K562 (cell line): ENCODE data around the gene DYRK1A. TPM values are rescaled to one million over a fixed set of nuclear protein-coding genes. Genes with fewer than 3 reads are reported as not detected.

Source experiments
- ATF7 ChIP-seq: fragments of 450-650 bp; IDR thresholded peaks from 2 replicates; pipeline ENCODE4 v1.7.1; 2014; ENCODE audit warnings: mild to moderate bottlenecking, moderate library complexity
- BRCA1 ChIP-seq, 2 experiments: fragments of 450-650 bp in 1 of 2; sonication (generic) in 1 of 2; formaldehyde crosslinking in 1 of 2; IDR thresholded peaks; 2 replicates each; pipeline versions ENCODE4 v1.5.0 to v1.6.1; 2017 to 2020; ENCODE audit warnings: mild to moderate bottlenecking in 1 of 2, missing genetic modification reagents in 1 of 2
- BRD4 ChIP-seq: fragments of 200-600 bp; sonication (generic); IDR thresholded peaks from 2 replicates; pipeline ENCODE4 v1.6.1; 2017; ENCODE audit warnings: inconsistent platforms
- BRF1 ChIP-seq: IDR thresholded peaks from 3 replicates; pipeline ENCODE4 v1.6.1; 2011; ENCODE audit warnings: borderline replicate concordance, mild to moderate bottlenecking; ENCODE audit not compliant: insufficient read length; ENCODE audit errors: extremely low read depth
- FOXJ2 ChIP-seq: fragments of 200-800 bp; sonication (Bioruptor generic); IDR thresholded peaks from 2 replicates; pipeline ENCODE4 v1.6.1; 2016; ENCODE audit warnings: missing genetic modification characterization, missing compliant biosample characterization
- FOXP4 ChIP-seq: sonication (generic); formaldehyde crosslinking; IDR thresholded peaks from 2 replicates; pipeline ENCODE4 v1.8.0; 2022; ENCODE audit warnings: mild to moderate bottlenecking, missing genetic modification reagents, borderline replicate concordance
- GTF2F1 ChIP-seq: IDR thresholded peaks from 2 replicates; pipeline ENCODE4 v1.6.1; 2011; ENCODE audit warnings: low read depth, low read length, improper control_type of control experiment
- HDAC3 ChIP-seq: fragments of 450-650 bp; IDR thresholded peaks from 2 replicates; pipeline ENCODE4 v1.6.1; 2018; ENCODE audit warnings: borderline replicate concordance, mild to moderate bottlenecking, moderate library complexity; ENCODE audit not compliant: partially characterized antibody
- PML ChIP-seq: IDR thresholded peaks from 2 replicates; pipeline ENCODE4 v1.6.1; 2012; ENCODE audit warnings: low read length, inconsistent platforms
- RAD21 ChIP-seq, 2 experiments: fragments of 250-450 bp in 1 of 2; fragments of 450-650 bp in 1 of 2; sonication (Bioruptor Pico) in 1 of 2; formaldehyde crosslinking in 1 of 2; IDR thresholded peaks in 1 of 2; conservative IDR thresholded peaks in 1 of 2; 2 replicates each; pipeline versions ENCODE4 v1.4.0 to v1.8.0; 2020 to 2022; ENCODE audit warnings: mild to moderate bottlenecking in 2 of 2, moderate library complexity in 1 of 2
- RBFOX2 ChIP-seq: fragments of 200-400 bp; formaldehyde crosslinking; IDR thresholded peaks from 2 replicates; pipeline ENCODE4 v1.6.1; 2017; ENCODE audit warnings: low read depth, mild to moderate bottlenecking, low read length, moderate library complexity
- SIN3A ChIP-seq, 2 experiments: fragments of 150-350 bp in 1 of 2; IDR thresholded peaks; 2 replicates each; pipeline ENCODE4 v1.6.1; 2011 to 2016; ENCODE audit warnings: borderline replicate concordance in 2 of 2, low read depth in 2 of 2, low read length in 2 of 2, mild to moderate bottlenecking in 2 of 2, moderate library complexity in 2 of 2; ENCODE audit not compliant: control insufficient read depth in 1 of 2
- TEAD1 ChIP-seq, 2 experiments: fragments of 450-650 bp in 1 of 2; sonication (generic) in 1 of 2; formaldehyde crosslinking; IDR thresholded peaks; 2 replicates each; pipeline versions ENCODE4 v1.4.0 to v1.8.0; 2020 to 2022; ENCODE audit warnings: mild to moderate bottlenecking in 2 of 2, missing genetic modification reagents in 1 of 2
- TRIM24 ChIP-seq, 2 experiments: fragments of 450-650 bp; IDR thresholded peaks; 2 replicates each; pipeline ENCODE4 v1.6.1; 2016
- ZNF232 ChIP-seq: sonication (generic); formaldehyde crosslinking; IDR thresholded peaks from 2 replicates; pipeline ENCODE4 v1.8.0; 2022; ENCODE audit warnings: mild to moderate bottlenecking, missing genetic modification reagents
- polyA plus RNA-seq, 8 experiments: library from polyadenylated mRNA; depleted of rRNA in 4 of 8; stranded (reverse) in 5 of 8; unstranded in 3 of 8; fragments of >200 nt; fragmentation: Nextera tagmentation in 2 of 8; fragmentation: Illumina TruSeq in 1 of 8; extraction: Ambion mirVana in 2 of 8; extraction: Trizol in 1 of 8; gene quantifications; 2 replicates each; pipeline versions ENCODE4 v1.2.1 to v1.2.3, GENCODE V29; 2011 to 2014; ENCODE audit warnings: inconsistent platforms in 1 of 8, missing spikeins in 1 of 8
- total RNA-seq, 7 experiments: library from RNA; depleted of rRNA in 6 of 7; stranded (reverse); fragments of >200 nt in 6 of 7; fragmentation: Illumina TruSeq in 2 of 7; extraction: Trizol in 2 of 7; gene quantifications; 2 replicates each; pipeline versions ENCODE4 v1.2.1 to v1.2.3, GENCODE V29; 2011 to 2021; ENCODE audit warnings: low replicate concordance in 1 of 7

Gene DYRK1A
- total and polyA plus RNA-seq, 9 of the 15 experiments (the other 6 are each of a cell fraction or from before 2014, with no cell fraction given) = 3.7 to 64.8 (median 42.3) TPM

- TF ChIP-seq BRF1 (no peak), RBFOX2 (peak; percentile 58; the same call in 1 of the 2 replicates), TEAD1 (CRISPR knock-in tag; IDR thresholded peaks at IDR 0.05) (0 out of 4 replicates have a peak, but pooled peaks of 1 of the 2 experiments have one; percentile 59), PML (peak; percentile 38; the same call in 1 of the 2 replicates), ATF7 (peak; percentile 65; the same call in 1 of the 2 replicates), BRCA1 (IDR thresholded peaks at IDR 0.05) (no peak), BRCA1 (CRISPR knock-in tag; IDR thresholded peaks at IDR 0.05) (no peak), TRIM24 (IDR thresholded peaks at IDR 0.05) (no peak; a peak in 1 of 4 replicates), RAD21 (CRISPR knock-in tag; conservative IDR thresholded peaks at IDR 0.05 in 1 of 2, IDR thresholded peaks at IDR 0.05 in 1 of 2) (peak in 1 of 2 experiments; percentile 52; a peak in 3 of 4 replicates), FOXP4 (no peak), ZNF232 (CRISPR knock-in tag) (no peak), HDAC3 (no peak), FOXJ2 (no peak), BRD4 (no peak), GTF2F1 (no peak), SIN3A (IDR thresholded peaks at IDR 0.05; ENCODE audit: borderline replicate concordance in 2 of 2, control insufficient read depth in 1 of 2, low read depth in 2 of 2, low read length in 2 of 2) (no peak)
Measured at GRCh38 chr21:37565530-37566223, 199.1 kb downstream of the DYRK1A start (continued).
